Measurements from ENCODE around the gene IDH3G.
"Not testable (repeated sequence)": the region's sequence is repeated elsewhere in the genome, so short reads cannot be mapped to it uniquely, and the experiment has no call there.

The IDH3G gene

DNA sequence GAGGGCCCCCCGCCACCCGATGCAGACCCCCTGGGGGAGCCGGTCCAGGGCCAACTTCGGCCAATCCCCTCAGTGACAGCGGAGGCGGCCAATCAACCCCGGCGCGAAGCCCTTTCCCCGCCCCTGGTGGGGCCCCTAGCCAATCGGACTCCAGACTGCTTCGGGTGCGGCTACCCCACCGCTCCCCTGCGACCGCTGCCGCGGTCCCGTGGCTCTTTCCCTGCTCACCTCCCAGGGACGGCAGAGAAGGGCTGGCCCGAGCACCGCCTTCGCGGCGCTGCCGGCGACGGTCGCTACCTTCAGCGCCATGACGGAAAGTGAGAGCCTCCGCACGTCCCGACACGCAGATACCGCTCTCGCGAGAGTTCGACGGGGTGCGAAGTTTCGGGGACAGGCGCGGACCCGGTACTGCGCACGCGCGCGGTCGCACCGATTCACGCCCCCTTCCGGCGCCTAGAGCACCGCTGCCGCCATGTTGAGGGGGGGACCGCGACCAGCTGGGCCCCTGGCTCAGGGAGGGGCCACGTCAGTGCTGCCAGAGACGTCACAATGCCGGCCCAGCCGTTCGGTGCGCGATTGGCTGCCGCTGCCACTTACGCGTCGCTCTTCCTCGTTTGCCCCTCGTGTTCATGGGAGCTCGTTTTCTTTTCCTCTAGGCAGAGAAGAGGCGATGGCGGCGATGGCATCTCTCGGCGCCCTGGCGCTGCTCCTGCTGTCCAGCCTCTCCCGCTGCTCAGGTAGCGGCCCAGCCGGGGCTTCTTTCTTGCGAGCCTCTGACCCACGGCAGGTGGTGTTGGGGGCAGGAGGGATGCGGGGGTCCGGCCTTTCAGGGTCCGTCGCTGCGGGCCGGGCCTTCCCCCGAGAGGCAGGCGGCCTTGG is at the start of gene IDH3G, which contains the start of gene SSR4:
Gene IDH3G (minus strand): TSS at position 358 of the 879 bp plus-strand sequence. CDS start 49 bp downstream, at position 309.
Gene SSR4 (plus strand): TSS at position 651 of the 879 bp plus-strand sequence. CDS start 20 bp downstream, at position 671.
- DNase-seq: peak; percentile 98

- no peak for DNase-seq
These were observed 42.7 kb upstream of the IDH3G start for GRCh38 chrX:153836921-153837320.

- DNase-seq: no peak
These were observed 38.6 kb upstream of the IDH3G start for GRCh38 chrX:153832728-153833127.

DNA sequence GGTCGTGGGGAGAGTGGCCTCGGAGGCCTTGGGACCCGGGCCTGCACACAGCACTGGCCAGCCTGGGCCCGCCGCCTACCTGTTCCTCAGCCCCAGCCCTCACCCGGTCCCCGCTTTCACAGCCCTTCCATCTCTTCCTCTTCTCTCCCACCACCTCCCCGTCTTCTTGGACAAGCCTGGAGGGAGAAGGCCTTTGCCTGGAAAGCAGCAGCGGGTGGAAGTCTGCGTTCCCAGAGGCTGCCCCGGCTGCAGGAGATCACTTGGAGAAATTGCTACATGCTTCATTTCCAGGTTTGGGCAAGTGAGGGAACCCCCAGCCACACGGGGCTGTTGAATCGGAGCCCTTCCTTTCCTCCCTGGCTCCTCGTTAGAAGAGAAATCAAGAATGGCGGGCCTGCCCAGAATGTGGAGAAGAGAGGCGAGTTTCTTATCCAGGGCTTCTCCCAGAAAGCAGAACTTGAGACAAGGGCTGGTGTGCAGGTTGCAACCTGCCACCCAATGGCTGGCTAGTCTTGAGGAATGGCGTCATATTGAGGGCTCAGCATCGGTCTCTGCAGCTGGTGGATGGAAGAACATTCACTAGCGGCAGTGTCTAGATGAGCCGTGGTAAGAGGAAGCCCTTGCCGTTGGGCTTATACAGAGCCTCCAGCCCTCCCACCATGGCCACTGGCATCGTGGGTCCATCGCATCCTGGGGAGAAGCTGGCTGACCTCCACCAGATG is 37.4 kb upstream of the IDH3G start:
- no peak for DNase-seq

GRCh38 chrX:153830640-153831428 is 36.7 kb upstream of the IDH3G start:
- no peak for DNase-seq

GRCh38 chrX:153829799-153830639 is 35.8 kb upstream of the IDH3G start, which contains the start of gene PDZD4:
Gene PDZD4, minus strand, starts transcription at chrX:153830544. Its CDS starts 246 bp downstream, at chrX:153830298.
- peak; percentile 36 for DNase-seq

DNA sequence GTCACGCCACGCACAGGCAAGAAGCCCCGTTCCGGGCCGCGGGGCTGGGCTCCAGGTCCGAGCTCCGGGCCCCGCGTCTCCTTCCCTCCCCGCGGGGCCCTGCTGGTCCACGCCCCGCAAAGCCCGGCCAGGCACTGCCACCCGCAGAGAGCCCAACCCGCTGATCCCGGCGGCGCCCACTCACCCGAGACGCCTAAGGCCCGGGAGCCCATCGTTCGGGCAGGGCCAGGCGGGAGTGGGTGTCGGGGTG is 35.3 kb upstream of the IDH3G start:
- no peak for DNase-seq

DNA sequence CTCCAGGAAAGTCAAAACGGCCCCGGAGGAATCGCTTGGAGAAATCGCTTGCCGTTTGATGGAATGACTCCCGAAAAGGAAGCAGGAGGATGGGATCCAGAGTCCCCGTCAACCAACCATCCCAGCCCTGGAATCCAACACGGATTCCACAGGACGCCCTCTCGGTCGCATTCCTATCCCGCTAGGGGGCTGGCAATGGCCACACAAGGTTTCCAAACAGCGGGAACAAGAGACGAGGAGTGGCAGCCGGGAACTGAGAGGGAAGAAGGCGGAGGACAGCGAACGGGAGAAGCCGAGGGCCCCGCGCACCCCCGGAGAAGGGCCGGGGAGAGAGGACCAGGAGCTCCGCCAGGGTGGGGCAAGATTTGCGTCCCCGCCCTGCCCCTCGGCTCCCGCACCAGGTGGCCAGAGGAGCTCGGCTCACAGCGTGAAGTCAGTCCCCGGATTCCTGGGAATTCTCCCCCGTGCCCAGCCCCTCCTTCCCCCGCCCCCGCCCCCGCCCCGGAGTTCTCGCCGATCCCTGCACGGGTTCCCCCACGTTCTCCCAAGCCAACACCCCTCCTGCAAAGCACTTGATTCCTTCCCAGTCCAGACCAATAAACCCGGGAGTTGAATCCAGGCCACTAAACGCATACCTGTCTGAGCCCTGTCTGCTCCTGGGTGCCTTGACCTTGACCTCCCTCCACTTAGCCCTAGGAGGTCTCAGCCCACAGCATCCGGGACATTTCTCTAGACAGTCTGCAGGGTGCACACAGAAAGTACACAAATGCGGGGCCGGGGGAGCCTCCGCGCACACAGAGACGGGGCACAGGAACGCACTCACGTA is 34.8 kb upstream of the IDH3G start:
- peak; percentile 39 for DNase-seq

DNA sequence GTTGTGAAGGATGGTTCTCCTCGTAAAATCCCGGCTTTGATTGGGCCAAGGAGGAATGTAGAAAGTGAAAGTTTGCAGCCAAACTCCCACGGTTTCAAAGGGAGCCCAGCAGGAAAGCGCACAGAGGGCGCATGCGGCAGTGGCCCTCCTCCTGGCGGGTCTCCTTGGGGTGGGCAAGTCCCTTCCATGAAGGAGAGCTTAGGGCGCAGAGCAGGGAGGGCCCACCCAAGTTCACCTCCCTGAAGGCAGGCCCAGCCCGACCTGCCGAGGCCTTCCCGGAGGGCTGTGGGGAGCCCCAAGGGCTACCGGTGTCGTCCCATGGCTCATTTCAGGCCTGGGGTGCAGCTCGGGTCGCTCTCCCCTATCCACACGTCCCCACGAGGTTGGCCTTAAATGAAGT is 34.1 kb upstream of the IDH3G start:
- DNase-seq: no peak

- no peak for DNase-seq
These were observed 33.7 kb upstream of the IDH3G start for GRCh38 chrX:153827903-153828302.

DNA sequence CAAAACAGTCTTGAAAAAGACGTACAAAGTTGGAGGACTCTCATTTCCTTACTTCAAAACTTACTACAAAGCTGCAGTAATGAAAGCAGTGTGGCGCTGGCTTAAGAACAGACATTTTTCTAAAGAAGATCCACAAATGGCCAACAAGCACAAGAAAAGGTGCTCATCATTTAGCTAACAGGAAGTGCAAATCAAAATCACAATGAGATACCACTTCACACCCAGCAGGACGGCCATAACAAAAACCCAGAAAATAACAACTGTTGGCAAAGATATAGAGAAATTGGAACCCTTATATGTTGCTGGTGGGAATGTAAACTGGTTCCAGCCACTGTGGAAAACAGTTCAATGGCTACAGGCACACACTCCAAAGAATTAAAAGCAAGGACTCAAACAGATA is 32.8 kb upstream of the IDH3G start:
- DNase-seq: no peak

DNA sequence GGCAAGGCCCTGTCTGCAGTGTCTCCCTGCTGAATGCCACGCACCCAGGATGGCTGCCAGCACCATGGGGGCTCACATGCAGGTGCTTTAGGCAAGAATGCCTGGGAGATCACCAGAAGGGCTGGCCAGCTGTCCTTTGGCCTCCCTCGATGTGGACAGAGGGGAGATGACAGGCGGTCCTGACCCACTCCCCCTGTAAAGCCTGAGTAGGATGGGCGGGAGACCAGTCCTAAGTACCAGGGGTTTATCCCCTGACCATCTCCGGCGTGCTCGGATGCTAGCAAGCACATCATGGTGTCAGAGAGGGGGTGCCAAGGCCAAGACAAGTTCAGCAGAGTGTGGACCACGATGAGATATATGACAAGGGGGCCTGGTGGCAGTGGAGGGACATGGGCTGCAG is 30.9 kb upstream of the IDH3G start:
- no peak for DNase-seq

GRCh38 chrX:153824348-153824747 is 30.2 kb upstream of the IDH3G start:
- no peak for DNase-seq

DNA sequence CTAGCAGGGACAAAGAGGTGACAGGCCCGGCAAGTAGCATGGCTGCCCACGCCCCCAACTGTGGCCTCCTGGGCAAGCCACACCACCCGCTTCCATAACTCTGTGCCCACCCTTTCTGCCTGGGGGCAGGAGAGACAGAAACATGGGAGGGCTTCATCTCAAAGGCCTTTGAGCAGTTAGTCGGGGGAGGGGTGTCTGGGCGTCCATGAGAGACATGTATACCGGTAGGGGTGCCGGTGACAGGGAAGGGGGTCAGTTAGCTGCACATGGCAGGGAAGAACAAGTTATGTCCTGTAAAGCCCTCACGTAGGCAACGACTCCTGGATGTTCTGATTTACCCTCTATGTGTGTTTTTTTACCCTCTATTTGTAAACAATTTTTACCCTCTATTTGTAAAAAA is 26.9 kb upstream of the IDH3G start:
- DNase-seq: no peak

- peak; percentile 32 for DNase-seq
These were observed 26.4 kb upstream of the IDH3G start for GRCh38 chrX:153820601-153821000.

- peak; percentile 50 for DNase-seq
These were observed 25.3 kb upstream of the IDH3G start for GRCh38 chrX:153819384-153820040.

DNA sequence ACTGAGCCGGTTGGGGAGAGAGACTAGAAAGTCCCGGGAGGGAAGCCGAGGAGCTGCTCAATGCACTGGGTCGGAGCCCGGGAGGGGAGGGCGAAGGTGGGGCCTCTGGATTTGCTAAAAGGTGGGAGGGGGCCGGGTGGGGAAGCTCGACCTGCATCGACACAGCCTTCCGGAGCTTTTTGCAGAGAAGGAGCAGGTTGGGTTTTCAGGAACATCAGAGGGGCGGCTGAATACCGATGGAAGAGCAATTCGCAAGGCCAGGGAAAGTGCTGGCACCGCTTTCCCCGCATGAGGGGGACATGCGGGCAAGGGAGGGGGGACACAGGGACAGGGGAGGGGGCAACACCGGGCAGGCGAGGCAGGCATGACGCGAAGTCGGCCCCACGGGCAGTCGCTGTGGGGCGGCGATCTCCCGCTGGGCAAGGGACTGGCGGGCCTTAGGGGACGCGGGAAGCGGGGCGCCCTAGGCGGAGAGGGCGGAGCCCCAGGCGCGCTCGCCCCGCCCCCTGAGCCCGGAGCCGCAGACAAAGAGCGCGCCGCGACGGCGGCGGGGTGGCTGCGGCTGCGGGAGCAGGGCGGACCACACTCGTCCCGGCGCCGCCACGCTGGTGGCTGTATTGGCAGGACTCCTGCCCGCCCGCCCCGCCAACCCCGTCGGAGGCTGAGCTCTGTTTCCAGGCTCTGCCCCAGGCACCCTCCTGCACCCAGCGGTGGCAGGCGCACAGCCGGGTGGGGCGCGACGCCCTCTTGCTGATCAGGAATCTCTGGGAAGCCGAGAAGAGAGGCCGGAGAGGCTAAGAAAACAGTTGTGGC is 24.6 kb upstream of the IDH3G start:
- peak; percentile 71 for DNase-seq

- not testable (repeated sequence) for DNase-seq
These were observed 23.9 kb upstream of the IDH3G start for GRCh38 chrX:153818064-153818463.

DNA sequence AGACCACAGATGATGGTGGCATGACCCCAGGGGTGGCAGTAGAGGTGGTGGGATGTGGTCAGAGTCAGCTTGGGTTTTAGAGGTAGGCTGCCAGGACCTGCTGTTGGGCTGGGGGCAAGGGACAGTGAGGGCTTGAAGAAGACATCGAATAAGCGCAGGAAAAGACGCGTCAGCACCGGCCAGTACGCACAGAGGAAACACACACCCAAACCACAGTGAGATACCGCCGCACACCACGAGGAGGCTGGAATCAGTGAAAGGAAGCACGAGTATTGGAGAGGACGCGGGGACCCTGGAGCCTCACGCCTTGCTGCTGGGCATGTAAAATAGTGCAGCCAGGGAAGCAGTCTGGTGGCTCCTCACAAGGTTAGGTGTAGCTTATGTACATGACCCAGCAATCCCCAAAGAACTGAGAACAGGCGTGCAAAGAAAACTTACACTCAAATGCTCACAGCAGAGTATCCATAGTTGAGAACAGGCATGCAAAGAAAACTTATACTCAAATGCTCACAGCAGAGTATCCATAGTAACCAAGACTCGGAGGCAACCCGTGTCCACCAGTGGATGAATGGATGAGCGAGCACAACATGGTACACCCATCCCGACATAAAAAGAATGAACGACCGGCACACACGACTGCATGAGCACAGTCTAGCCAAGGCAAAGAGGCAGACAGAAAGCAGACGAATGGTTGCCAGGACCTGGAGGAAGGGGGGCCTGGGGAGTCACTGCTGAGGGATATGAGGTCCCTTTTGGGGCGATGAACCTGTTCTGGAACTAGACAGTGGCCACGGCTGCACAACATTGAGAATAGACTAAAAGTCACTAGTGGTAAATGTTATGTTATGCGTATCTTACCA is 22.9 kb upstream of the IDH3G start:
- no peak for DNase-seq
